Brain microvascular endothelial cell (primary cell): ENCODE measurements around the gene IL1RN.

ENCODE experiments used
- DNase-seq: peaks from one replicate; pipeline ENCODE4 v3.0.0-alpha.2; 2020
- H3K27ac ChIP-seq: fragments of 250-450 bp; sonication (Bioruptor Pico); 2 replicates; pipeline ENCODE4 v1.5.1; 2020; ENCODE audit warnings: mild to moderate bottlenecking, moderate library complexity
- H3K27me3 ChIP-seq: fragments of 250-450 bp; sonication (Bioruptor Pico); replicated peaks from 2 replicates; pipeline ENCODE4 v1.5.1; 2020; ENCODE audit warnings: mild to moderate bottlenecking
- H3K36me3 ChIP-seq: fragments of 250-450 bp; sonication (Bioruptor Pico); replicated peaks from 2 replicates; pipeline ENCODE4 v1.5.1; 2020; ENCODE audit warnings: mild to moderate bottlenecking
- H3K4me3 ChIP-seq: 2 replicates; pipeline ENCODE4 v1.5.1; 2011; ENCODE audit warnings: low read depth, mild to moderate bottlenecking, control low read depth, low read length, moderate library complexity
- CTCF ChIP-seq: IDR thresholded peaks from 2 replicates; pipeline ENCODE4 v1.5.1; 2011; ENCODE audit warnings: low read depth, mild to moderate bottlenecking, moderate library complexity, low read length, control low read depth, inconsistent platforms; ENCODE audit errors: missing control alignments
- in situ Hi-C: cut with HindIII; loops from 2 replicates; pipeline ENCODE4 v1.10.0; 2017; ENCODE audit warnings: low sequenced_read_pairs, low pct_ligation_motif_present

Gene IL1RN

GRCh38 chr2:113179446-113180045, 52.1 kb downstream of the IL1RN start:
- Histone ChIP-seq H3K4me3 (no peak overlapping the region), H3K36me3 (no peaks in the 10 kb centered on the region), H3K27me3 (no peaks in the 10 kb centered on the region), H3K27ac (no peak overlapping the region)
- in situ Hi-C loops = no loop called here
- DNase-seq = no peak
- TF ChIP-seq CTCF = no peak

DNA sequence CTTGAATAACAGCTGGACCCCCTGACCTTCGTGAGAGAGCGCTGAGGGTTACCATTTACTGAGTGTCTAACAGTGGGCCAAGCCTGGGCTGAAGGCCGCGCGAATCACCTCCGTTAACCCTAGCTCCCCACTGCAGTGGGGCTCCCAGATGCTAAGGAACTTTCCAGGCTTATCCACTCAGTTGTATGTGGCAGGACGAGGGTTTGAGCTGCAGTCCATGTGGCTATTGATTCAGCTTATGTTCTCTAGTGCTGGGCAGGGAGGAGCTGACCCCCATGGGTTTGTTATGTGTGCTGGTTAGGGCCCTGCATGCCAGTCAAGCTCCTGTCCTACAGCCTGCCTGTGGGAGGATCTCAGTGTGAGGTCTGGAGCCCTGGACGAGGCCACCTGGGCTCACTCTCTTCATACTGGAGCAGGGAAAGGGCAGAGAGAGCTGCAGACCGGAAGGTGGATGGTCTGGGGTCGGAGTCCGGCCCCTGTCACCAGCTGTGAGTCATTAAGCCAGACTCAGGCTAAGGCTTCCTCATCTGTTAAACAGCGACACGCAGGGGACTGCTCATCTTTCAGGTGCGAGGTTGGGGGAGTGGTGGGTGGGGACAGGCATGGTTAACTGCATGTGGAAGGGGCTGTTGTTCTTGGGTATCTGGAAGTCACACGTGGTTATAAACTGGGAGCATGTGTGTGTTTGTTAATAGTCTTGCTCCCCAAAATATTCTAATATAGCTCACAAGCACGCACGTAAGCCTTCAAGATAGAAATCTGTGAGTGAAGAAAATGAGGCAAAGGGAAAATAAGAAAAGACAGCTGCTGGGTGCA, 52.9 kb downstream of the IL1RN start:
- Histone ChIP-seq H3K27ac (no peak overlapping the region), H3K4me3 (no peak overlapping the region), H3K27me3 (no peaks in the 10 kb centered on the region), H3K36me3 (no peaks in the 10 kb centered on the region)
- TF ChIP-seq CTCF = no peak
- no peak for DNase-seq
- in situ Hi-C loops = no loop called here

- no peaks in the 10 kb centered on the region for H3K27me3 ChIP-seq
- H3K4me3 ChIP-seq = no peak overlapping the region
- no peaks in the 10 kb centered on the region for H3K36me3 ChIP-seq
- in situ Hi-C loops = no loop called here
- H3K27ac ChIP-seq = no peak overlapping the region
- no peak for DNase-seq
- TF ChIP-seq CTCF = no peak
These were observed 54.1 kb downstream of the IL1RN start for GRCh38 chr2:113181258-113182051.

GRCh38 chr2:113182471-113183260, 55.3 kb downstream of the IL1RN start:
- H3K27ac ChIP-seq = no peak overlapping the region
- no peaks in the 10 kb centered on the region for H3K36me3 ChIP-seq
- in situ Hi-C loops = no loop called here
- DNase-seq = no peak
- no peaks in the 10 kb centered on the region for H3K27me3 ChIP-seq
- TF ChIP-seq CTCF = no peak
- no peak overlapping the region for H3K4me3 ChIP-seq

DNA sequence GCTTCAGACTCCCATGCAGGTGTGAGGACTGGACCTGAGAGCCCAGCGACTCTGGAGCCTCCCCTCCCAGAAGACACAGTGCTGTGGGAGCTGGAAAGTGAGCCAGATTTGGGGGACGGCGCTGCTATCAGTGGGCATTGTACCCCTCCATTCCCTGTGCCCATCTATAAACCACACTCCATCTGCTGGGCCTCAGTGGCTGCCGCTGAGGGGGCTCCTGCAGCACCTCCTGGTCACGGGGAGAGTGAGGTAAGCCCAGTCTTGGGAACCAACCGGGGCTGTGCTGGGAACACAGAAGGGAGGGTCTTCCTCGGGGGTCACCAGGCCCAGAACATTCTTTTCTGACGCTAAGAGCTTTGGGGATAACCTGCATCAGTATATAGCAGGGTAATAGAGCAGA, 55.9 kb downstream of the IL1RN start:
- H3K4me3 ChIP-seq = no peak overlapping the region
- no peaks in the 10 kb centered on the region for H3K36me3 ChIP-seq
- TF ChIP-seq CTCF = no peak
- no peak overlapping the region for H3K27ac ChIP-seq
- no peak for DNase-seq
- in situ Hi-C loops = no loop called here
- H3K27me3 ChIP-seq = no peaks in the 10 kb centered on the region
